ENCODE measurements around the gene HDAC4. TPM values are rescaled to one million over a fixed set of nuclear protein-coding genes. Genes with fewer than 3 reads are reported as not detected.

HDAC4 gene
- total RNA-seq, 1 donor from 2014 or later = 6.8 TPM

DNA sequence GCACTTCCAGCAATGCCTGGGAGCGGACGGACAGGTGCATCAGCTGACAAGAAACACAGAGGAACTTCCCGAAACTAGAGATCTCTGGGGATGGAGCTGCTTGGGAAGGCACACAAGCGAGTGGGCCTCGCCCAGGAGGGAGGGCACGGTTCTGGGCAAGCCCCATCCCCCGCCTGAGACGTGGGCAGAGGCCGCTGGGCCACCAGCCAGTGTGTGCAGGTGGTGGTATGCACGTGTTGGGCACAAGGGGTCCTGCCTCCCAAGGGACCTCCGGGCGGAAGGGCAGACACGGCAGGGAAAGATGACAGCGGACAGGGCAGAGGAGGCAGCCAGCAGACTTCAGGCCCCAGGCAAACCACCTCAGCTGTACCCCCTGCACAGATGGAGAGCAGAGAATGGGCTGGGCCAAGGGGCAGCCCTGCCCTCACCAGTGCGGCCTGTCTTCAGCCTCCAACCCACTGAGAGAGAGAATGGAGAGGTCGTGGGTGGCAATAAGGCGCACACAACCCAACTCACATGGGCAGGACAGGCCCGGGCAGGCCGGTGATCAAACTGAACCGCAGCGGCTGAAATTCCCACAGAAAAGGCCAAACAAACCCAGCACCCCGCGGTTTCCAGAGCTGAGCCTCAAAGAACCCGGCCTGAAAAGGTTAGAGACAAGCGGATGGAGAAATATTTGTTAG, 51.2 kb downstream of the HDAC4 start:
- no peak for DNase-seq (ENCODE audit: low read depth, low spot score)

DNA sequence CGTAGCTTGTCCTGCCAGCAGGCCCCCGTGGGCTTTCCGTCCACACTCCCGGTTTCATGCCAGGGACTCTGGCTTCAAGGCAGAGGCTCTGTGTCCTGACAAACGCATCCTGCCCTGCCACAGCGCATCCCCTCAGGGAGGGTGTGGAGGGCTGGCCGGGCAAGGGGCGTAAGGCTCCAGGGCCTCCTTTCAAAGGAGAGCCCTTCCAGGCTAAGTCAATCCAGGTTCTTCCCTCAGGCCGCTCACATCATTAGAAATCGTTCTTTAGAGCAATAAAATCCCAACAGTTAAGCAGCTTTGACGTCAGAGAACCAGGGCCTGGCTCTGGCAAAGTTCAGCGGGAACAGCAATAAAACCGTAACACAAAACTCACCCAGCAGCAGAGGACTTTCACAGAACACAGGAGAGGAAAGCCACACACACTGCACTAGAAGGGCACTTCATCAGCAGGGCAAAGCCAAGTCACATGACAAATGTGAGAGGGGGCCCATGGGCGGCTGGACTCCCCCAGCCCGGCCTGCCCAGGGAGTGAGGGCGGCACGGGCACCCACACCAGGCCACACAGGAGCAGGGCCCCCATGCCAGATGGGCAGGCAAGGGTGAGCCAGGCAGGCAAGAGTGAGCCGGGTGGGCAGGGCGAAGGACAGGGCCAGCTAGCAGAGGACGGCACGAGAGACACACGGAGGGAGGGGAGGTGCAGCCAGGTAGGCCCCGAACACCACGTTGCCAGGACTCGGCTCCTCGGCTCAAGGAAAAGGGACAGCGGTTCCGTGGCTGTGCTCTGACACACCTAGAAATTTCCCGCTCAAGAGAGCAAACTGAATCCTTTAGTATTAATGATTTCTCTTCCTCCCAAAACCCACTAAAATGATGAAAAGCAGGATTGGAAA, 52.0 kb downstream of the HDAC4 start:
- no peak for DNase-seq (ENCODE audit: low read depth, low spot score)

DNA sequence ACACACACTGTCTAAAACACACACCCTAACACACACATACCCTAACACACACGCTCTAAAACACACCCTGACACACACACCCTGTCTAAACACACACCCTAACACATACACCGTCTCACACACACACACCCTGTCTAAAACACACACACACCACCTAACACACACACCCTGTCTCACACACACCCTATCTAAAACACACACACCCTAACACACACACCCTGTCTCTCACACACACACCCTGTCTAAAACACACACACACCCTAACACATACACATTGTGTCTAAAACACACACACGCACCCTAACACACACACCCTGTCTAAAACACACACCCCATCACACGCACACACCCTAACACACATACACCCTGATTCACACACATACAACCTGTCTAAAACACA, 54.1 kb downstream of the HDAC4 start:
- DNase-seq (ENCODE audit: low read depth, low spot score) = no peak

DNA sequence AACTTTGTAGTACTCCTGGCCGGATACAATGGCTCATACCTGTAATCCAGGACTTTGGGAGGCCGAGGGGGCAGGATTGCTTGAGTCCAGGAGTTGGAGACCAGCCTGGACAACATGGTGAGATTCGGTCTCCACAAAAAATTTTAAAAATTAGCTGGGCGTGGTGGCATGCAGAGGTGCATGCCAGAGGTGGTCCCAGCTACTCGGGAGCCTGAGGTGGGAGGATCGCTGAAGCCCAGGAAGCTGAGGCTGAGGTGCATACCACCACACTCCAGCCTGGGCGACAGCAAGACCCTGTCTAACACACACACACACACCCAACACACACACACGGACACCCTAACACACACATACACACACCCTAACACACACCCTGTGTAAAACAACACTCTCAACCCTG, 55.6 kb downstream of the HDAC4 start:
- no peak for DNase-seq (ENCODE audit: low read depth, low spot score)

DNA sequence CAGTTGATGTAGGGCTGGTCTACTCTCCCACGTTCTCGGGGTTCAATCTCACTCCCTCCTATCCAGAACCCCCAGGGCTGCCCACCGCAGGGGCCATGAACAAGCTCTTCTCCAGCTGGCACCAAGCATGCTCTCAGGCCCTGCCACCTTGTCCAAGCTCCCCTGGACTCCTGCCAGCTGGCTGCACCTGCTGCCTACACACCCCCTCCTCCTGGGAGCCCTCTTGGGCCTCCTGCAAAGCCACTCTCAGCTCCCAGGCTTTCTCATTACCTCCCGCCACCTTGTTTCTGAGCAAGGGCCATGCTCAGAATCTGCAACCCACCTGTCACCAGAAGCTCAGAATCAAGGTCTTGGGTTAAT, 56.0 kb downstream of the HDAC4 start:
- DNase-seq (ENCODE audit: low read depth, low spot score) = no peak

DNA sequence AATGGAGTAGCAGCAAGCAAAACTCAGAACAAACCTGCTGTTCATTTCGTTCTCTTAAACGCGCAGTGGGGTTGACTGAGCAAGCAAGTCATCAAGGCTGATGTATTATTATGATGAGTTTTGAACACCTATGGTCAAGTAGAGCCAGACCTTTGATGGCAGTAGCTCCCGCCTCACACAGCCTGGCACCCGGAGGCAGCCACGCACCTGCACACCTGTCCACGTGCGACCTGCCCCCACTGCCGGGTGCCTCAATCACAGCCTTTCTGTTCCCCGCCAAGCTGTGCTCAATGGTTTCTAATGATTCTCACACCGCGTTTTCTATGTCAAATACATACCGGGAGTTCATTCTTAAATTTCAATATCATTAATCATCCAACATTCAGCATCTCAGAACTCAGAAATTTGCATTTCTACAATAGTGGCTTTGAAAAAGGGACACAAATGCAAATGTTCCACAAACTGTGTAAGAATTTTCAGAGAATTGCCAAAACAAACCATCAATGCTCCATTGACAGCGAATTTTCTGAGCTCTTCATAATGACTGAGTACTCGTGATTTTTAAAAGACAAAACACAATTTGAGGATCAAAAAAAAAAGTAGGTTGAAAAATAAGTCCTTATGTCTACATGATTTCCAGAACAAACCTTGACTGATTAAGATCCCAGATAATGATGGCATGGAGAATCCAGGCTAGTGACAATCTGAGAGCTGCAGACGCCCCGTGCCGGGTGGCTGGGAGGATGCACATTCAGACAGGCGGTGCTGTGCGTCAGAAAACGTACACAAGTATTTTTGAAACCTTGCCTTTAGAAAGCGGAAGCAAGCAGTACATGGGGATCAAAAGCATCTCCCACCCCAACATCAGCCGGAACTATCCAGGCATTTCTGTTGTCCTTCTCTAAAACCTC, 56.6 kb downstream of the HDAC4 start:
- DNase-seq (ENCODE audit: low read depth, low spot score) = no peak

DNA sequence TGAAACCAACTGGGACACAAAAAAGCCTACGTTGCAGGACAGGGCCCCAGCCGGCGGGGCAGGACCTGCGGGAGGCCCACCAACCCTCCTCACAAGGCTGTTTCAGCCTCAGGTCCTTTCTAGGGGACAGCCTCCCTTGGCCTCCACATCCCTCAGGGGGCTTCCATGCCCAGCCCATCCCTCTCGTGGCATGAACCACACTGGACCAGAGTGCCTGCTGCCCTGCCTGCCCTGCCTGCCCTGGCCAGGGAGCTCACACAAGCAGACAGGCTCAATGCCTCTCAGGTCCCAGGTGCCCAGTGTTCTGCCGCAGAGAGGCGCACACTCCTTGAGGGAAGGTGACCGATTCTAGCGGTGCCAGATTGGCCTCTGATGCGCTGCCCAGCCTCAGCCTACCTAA, 57.4 kb downstream of the HDAC4 start:
- DNase-seq (ENCODE audit: low read depth, low spot score) = no peak

DNA sequence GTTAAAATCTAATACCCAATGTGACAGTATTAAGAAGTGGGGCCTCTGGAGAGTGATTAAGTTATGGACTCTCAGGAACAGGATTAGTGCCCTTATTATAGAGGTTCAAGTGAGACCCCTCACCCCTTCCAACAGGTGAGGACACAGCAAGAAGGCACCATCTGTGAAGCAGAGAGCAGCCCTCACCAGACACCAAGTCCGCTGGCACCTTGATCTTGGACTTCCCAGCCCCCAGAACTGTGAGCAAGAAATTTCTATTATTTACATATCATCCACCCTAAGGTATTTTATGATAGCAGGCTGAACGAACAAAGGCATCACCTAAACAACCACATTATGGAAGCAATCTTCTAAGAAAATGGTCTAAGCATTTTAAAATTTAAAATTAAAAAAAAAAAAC, 59.0 kb downstream of the HDAC4 start:
- DNase-seq (ENCODE audit: low read depth, low spot score) = no peak

DNA sequence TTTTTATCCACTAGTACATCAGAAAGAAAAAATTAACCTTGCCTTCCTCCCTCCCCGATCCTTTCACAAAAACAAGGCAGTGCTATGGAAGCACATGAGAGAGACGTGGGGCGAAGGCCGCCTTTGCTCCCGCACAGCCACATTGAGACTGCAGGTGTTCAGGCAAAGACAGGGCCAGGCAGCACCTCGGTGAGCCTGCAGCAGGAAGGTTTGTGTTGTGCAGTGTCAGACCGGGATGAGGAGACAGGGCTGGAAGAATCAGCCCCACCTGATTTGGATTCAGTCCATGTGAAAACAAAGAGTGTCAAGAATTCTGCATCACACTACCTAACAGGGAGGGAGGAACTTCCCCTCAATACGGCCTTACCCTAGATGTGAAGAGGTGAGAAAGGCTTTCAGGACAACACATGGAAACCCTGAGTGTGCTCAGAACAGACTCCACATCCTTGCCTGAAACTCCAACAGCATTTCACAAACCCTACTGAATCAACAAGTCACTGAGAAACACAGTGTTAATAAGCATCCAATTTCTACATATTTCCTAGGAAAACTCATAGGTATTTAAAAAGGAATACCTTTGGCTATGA, 59.6 kb downstream of the HDAC4 start:
- no peak for DNase-seq (ENCODE audit: low read depth, low spot score)

DNA sequence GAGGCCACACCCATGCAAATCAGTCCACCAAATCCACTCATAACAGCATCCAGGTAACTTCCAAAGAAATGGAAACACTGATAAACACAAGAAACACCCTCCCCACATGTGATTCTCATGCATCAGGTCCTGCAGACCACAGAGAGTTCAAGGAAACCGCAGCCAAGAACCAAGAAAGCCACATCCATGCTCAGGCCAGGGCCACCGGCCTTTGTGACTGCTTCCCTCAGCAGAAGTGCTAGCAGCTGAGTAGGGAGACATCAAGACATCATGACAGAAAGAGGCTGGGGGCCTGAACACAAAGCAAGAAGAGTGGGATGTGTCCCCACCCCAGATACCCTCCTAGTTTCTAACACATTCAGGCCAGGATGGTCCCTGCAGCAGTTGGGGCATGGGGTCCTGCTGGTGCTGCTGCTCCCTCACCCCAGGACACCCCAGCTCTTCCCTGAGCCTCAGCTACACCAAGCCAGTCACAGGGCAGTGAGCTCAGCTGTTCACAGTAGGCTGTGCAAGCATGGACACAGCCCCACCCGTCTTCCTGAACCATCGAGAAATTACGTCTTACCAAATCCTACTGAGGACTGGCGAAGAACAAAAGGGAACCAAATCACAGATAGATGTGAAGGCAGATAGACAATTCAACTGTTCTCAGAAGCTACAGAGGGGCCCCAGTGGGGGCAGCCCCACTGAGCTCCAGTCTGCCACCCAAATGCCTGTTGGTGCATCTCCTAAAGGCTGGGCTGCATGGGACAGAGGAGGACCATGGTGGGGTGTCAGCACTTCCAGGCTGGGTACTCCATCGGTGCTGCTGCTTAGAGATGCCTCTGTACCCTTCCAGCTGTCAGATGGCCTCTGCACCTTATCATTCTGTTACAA, 60.9 kb downstream of the HDAC4 start:
- no peak for DNase-seq (ENCODE audit: low read depth, low spot score)

DNA sequence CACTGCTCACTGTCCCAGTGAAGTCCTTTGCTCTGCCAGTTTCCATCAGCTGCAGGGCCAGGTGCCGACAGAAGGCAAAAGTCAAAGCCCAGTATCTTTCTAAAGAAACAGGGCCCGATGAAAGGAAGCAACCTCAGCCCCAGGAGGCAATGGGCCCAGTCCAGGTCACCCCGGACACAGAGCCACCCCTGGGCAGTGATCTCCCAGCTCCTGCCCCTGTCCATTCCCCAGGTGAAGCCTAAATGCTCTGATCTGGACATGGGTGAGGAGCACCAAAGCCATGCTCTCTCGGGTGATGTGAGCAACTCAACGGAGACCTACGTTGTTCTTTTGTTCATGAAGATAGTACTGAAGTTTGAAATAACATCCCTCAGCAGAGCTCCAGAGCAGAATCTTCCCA, 61.6 kb downstream of the HDAC4 start:
- no peak for DNase-seq (ENCODE audit: low read depth, low spot score)

DNA sequence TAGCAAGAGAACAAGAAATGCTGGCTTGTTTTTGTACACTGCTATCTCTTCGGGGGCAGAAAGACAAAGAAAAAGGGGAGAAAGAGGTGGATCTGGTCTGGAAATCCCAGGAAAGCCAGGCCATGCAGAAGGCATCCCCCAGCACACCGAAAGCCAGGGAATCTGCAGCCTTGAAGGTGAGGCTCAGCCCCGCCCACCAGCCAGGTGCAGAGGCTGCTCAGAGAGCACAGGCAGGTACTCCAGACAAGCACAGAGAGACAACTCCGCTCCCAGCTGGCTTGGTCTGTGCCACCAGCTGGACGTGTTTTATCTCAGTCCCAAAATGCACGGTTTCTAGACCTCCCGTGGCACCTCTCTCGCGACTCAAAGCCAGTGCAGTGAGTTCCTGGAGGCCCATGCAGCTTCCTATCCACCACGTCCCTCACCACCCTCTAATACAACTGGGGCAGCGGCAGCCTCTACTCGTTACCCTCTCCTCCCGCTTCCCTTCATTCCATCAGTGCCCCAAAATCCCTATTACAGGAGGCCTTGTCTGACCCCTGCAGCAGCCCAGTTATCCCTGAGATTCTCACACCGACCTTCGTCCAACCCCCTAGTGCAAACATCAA, 62.8 kb downstream of the HDAC4 start:
- DNase-seq (ENCODE audit: low read depth, low spot score) = no peak

DNA sequence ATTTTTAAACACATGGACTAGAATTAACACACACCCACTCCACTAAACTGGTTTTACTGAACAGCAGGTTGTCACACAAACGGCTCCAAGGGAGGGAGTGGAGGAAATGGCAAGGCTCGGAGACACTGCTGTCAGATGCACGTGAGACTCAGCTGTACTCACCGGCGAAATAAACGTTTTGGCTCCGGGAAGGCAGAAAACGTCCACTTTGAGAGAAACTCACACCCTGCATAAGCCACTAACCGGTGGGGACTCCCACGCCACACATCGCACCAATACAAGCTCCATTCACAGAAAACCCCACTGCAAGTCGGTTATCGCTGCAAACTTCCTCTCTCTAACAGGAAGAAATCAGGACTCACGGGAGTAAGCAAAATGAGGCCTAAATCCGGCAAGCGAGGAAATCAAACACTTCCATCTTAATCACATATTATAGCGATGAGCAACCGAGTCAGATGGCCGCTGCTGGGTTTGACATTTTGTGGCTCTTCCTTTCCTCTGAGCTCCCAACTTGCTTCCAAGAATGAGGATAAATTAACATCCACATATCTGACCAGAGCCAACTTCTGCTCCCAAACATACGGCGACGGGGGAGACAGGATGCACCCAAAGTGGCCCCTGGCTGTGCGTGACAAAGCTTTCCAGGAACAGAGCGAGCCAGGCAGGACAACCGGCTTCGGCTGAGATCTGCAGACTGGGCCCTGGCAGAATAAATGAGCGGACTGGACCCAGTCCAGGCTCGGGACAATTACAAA, 63.5 kb downstream of the HDAC4 start:
- DNase-seq (ENCODE audit: low read depth, low spot score) = no peak

DNA sequence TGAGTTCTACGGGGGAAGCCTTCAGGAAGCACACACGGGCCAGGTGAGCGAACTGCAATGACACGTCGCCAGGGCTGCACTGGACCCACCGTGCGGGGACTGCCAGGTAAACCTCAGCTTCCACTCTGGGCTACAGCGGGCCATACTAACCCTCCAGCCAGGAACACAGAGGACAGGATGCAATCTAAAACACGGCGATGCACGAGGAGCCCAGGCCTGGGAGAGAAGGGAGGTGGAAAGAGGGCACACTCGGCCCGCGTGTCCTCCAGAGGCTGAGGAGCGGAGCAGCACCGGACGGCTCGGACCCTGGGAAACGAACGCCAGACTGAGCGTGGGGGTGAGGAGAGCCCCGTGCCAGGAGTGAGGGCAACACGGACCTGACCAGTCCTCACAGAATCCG, 69.3 kb downstream of the HDAC4 start:
- DNase-seq (ENCODE audit: low read depth, low spot score) = no peak

DNA sequence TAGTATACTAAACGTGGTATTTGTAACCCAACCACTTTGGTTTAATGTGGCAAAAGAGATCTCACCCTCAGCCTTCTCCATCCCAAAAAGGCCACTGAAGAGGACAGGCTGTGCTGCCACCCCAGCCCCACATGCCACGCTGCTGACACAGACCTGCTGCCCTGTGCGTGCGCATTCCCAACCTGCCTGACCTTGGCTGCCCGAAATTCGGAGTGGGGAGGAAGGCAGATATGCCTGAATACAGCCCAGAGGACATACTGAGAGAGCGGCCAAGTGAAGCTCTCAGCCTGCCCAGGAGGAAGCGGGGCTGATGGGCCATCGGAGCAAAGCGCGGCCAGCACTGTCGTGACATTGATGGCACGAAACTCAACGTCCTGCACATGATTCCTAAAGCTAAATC, 70.0 kb downstream of the HDAC4 start:
- no peak for DNase-seq (ENCODE audit: low read depth, low spot score)

DNA sequence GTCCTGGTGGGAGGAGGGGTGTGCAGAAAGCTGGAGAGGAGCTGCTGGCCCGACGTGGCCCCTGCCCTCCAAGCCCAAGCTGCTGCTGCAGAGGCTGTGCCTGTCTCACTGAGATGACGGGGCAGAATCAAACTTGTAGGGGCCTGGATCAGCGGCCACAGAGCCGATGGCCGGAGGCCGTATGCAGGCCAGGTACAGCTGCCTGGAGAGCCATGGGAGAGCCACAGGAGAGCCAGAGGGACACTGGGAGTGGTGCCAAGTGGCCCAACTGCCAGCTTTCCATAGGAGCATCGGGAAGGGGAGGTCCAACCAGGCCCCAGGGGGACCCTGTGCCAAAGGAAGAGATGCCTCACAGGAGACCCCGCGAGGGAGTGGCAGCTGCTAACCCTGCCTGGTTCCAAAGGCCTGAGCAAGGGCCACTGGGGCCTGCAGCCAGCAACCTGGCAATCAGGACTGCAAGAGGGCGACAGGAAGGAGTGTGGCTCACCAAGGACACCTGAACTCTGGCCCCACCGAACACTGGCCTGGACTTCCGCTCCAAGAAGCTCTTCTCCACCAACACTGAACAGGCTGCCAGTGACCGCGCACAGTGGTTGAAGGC, 70.7 kb downstream of the HDAC4 start:
- DNase-seq (ENCODE audit: low read depth, low spot score) = no peak

DNA sequence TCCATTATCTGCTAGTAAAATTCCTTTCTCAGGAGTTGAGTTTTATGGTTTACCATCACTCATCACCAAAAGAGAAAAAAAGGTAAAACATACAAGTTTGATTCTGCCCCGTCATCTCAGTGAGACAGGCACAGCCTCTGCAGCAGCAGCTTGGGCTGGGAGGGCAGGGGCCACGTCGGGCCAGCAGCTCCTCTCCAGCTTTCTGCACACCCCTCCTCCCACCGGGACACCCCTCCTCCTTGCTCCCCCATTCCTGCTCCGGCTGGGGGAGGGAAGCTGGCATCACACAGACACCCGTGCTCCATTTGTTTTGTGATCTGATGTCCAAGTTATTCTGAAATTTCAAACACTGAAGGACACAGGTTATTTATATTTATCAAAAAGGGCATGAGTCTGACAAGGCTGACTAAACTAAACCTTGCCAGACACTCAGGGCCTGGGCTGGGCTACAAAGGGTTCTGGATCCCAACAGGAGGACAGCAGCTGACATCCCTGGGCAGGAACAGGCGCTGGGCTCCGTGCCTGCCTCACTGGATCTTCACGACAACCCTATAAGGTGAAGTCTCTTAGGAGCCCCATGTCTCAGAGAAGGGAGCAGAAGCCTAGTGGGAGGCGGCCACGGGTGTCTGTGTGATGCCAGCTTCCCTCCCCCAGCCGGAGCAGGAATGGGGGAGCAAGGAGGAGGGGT, 71.4 kb downstream of the HDAC4 start:
- DNase-seq (ENCODE audit: low read depth, low spot score) = no peak
